ENCODE results near the gene APBA2. TPM values are rescaled to one million over a fixed set of nuclear protein-coding genes. Genes with fewer than 3 reads are reported as not detected.

Gene APBA2
- total RNA-seq, 4 donors from 2014 or later: 1.6 to 8.2 (median 2.5) TPM

GRCh38 chr15:28871168-28871567 is 14.6 kb upstream of the APBA2 start:
- in situ Hi-C loops (cut with MboI; ENCODE audit: low pct_ligation_motif_present in 1 of 4, low pct_unique_long_range_greater_than_20kb in 1 of 4, low sequenced_read_pairs in 3 of 4) (no loop called here), intact Hi-C loops (cut with DNase I; ENCODE audit: low total_unique reads) (loop anchor here (10.0 kb wide), 1 partner anchor 64 kb away; no protein-coding TSS in a partner anchor)
- WGBS, 2 donors (ENCODE audit: low coverage in 1 of 2): 82 to 100% methylated on average over 1 to 3 of the region's 3 CpGs
- H3K27me3 ChIP-seq: no peaks in the 10 kb centered on the region
- H3K27ac ChIP-seq: no peak overlapping the region
- H3K4me1 ChIP-seq: no peaks in the 10 kb centered on the region
- no peaks in the 10 kb centered on the region for H3K36me3 ChIP-seq
- no peak overlapping the region for H3K4me3 ChIP-seq
- TF ChIP-seq EP300 (IDR thresholded peaks at IDR 0.05; ENCODE audit: low read depth) (no peak), CTCF (IDR thresholded peaks at IDR 0.05) (no peak), POLR2AphosphoS5 (IDR thresholded peaks at IDR 0.05) (no peak), POLR2A (IDR thresholded peaks at IDR 0.05) (no peak)
- no peak for DNase-seq
- no peaks in the 10 kb centered on the region for H3K9me3 ChIP-seq

GRCh38 chr15:28873006-28873405 is 12.8 kb upstream of the APBA2 start:
- TF ChIP-seq EP300 (IDR thresholded peaks at IDR 0.05; ENCODE audit: low read depth) (no peak), CTCF (IDR thresholded peaks at IDR 0.05) (no peak), POLR2AphosphoS5 (IDR thresholded peaks at IDR 0.05) (no peak), POLR2A (IDR thresholded peaks at IDR 0.05) (no peak)
- WGBS, 2 donors (ENCODE audit: low coverage in 1 of 2): 86% methylated on average over 5 of the region's 5 CpGs; no CpG with 5 or more reads in 1 of the 2 donors
- intact Hi-C loops (cut with DNase I; ENCODE audit: low total_unique reads): loop anchor here (10.0 kb wide), 1 partner anchor 62 kb away; no protein-coding TSS in a partner anchor

GRCh38 chr15:28873585-28874190 is 12.1 kb upstream of the APBA2 start:
- intact Hi-C loops (cut with DNase I; ENCODE audit: low total_unique reads) (loop anchor here (10.0 kb wide), 1 partner anchor 61 kb away; no protein-coding TSS in a partner anchor), in situ Hi-C loops (cut with MboI; ENCODE audit: low pct_ligation_motif_present in 1 of 4, low pct_unique_long_range_greater_than_20kb in 1 of 4, low sequenced_read_pairs in 3 of 4) (no loop called here)
- Histone ChIP-seq H3K9me3 (no peaks in the 10 kb centered on the region), H3K4me3 (no peak overlapping the region), H3K4me1 (no peaks in the 10 kb centered on the region), H3K27me3 (no peaks in the 10 kb centered on the region), H3K36me3 (no peaks in the 10 kb centered on the region), H3K27ac (no peak overlapping the region)
- 64 to 90% methylated on average over 4 to 10 of the region's 10 CpGs for WGBS, 2 donors (ENCODE audit: low coverage in 1 of 2)
- DNase-seq: no peak
- TF ChIP-seq EP300 (IDR thresholded peaks at IDR 0.05; ENCODE audit: low read depth) (no peak), CTCF (IDR thresholded peaks at IDR 0.05) (no peak), POLR2AphosphoS5 (IDR thresholded peaks at IDR 0.05) (no peak)

More at GRCh38 chr15:28873006-28873405, 12.8 kb upstream of the APBA2 start:
- H3K27ac ChIP-seq: no peak overlapping the region
- no peaks in the 10 kb centered on the region for H3K36me3 ChIP-seq
- H3K4me3 ChIP-seq: no peak overlapping the region
- in situ Hi-C loops (cut with MboI; ENCODE audit: low pct_ligation_motif_present in 1 of 4, low pct_unique_long_range_greater_than_20kb in 1 of 4, low sequenced_read_pairs in 3 of 4): no loop called here
- H3K27me3 ChIP-seq: no peaks in the 10 kb centered on the region
- DNase-seq: no peak
- H3K9me3 ChIP-seq: no peaks in the 10 kb centered on the region
- no peaks in the 10 kb centered on the region for H3K4me1 ChIP-seq

- intact Hi-C loops (cut with DNase I; ENCODE audit: low total_unique reads): loop anchor here (10.0 kb wide), 1 partner anchor 59 kb away; no protein-coding TSS in a partner anchor
- H3K36me3 ChIP-seq: no peaks in the 10 kb centered on the region
These were observed 10.2 kb upstream of the APBA2 start for GRCh38 chr15:28875461-28876000.

More at GRCh38 chr15:28875461-28876000, 10.2 kb upstream of the APBA2 start:
- no peaks in the 10 kb centered on the region for H3K27me3 ChIP-seq
- in situ Hi-C loops (cut with MboI; ENCODE audit: low pct_ligation_motif_present in 1 of 4, low pct_unique_long_range_greater_than_20kb in 1 of 4, low sequenced_read_pairs in 3 of 4): no loop called here
- no peak overlapping the region for H3K27ac ChIP-seq
- 90 to 93% methylated on average over 2 to 4 of the region's 4 CpGs for WGBS, 2 donors (ENCODE audit: low coverage in 1 of 2)
- H3K9me3 ChIP-seq: no peaks in the 10 kb centered on the region
- TF ChIP-seq CTCF (IDR thresholded peaks at IDR 0.05) (no peak), EP300 (IDR thresholded peaks at IDR 0.05; ENCODE audit: low read depth) (no peak), POLR2A (IDR thresholded peaks at IDR 0.05) (no peak), POLR2AphosphoS5 (IDR thresholded peaks at IDR 0.05) (no peak)
- no peak overlapping the region for H3K4me3 ChIP-seq
- no peak for DNase-seq
- no peaks in the 10 kb centered on the region for H3K4me1 ChIP-seq

All from transverse colon (tissue), 4 donors.